Liver (tissue), 9 donors: ENCODE results near the gene NCAPD2. TPM values are rescaled to one million over a fixed set of nuclear protein-coding genes. Genes with fewer than 3 reads are reported as not detected.
A peak's percentile ranks its signal among the peaks of the same experiment; 100 is the strongest.

ENCODE experiments used
- DNase-seq: peaks from one replicate; pipeline ENCODE4 v3.0.0-alpha.2; 2017; ENCODE audit warnings: low spot score
- H3K27ac ChIP-seq, 2 donors: one replicate each; pipeline ENCODE4 v1.7.0; 2013; ENCODE audit warnings: inconsistent platforms in 2 of 2, low read length in 2 of 2, control low read depth in 1 of 2, low read depth in 1 of 2, mild to moderate bottlenecking in 1 of 2
- H3K27me3 ChIP-seq, 4 donors: one replicate each; pipeline versions ENCODE4 v1.6.1 to v1.7.0; 2013; ENCODE audit warnings: low read length in 3 of 4, inconsistent platforms in 1 of 4, mild to moderate bottlenecking in 1 of 4, moderate library complexity in 1 of 4; ENCODE audit not compliant: control insufficient read depth in 4 of 4, insufficient read depth in 4 of 4
- H3K36me3 ChIP-seq, 4 donors: one replicate each; pipeline versions ENCODE4 v1.6.1 to v1.7.0; 2013; ENCODE audit warnings: low read length in 3 of 4, mild to moderate bottlenecking in 3 of 4, low read depth in 1 of 4, moderate library complexity in 1 of 4; ENCODE audit not compliant: control insufficient read depth in 4 of 4, insufficient read depth in 3 of 4
- H3K4me1 ChIP-seq, 4 donors: one replicate each; pipeline versions ENCODE4 v1.6.1 to v1.7.0; 2013; ENCODE audit warnings: low read length in 3 of 4, mild to moderate bottlenecking in 3 of 4, moderate library complexity in 1 of 4; ENCODE audit not compliant: control insufficient read depth in 4 of 4, insufficient read depth in 4 of 4
- H3K4me3 ChIP-seq, 3 donors: one replicate each; pipeline versions ENCODE4 v1.6.1 to v1.7.0; 2013; ENCODE audit warnings: low read length in 3 of 3, control low read depth in 1 of 3, low read depth in 1 of 3, mild to moderate bottlenecking in 1 of 3
- H3K9ac ChIP-seq, 2 donors: one replicate each; pipeline ENCODE4 v1.7.0; 2013; ENCODE audit warnings: low read length in 2 of 2, mild to moderate bottlenecking in 2 of 2, moderate library complexity in 2 of 2, control low read depth in 1 of 2, low read depth in 1 of 2
- H3K9me3 ChIP-seq, 4 donors: one replicate each; pipeline versions ENCODE4 v1.6.1 to v1.7.0; 2013; ENCODE audit warnings: low read length in 3 of 4; ENCODE audit not compliant: control insufficient read depth in 4 of 4
- ATF3 ChIP-seq: IDR thresholded peaks from 2 replicates; pipeline ENCODE4 v1.6.1; 2016; ENCODE audit warnings: antibody characterized with exemption
- CTCF ChIP-seq: fragments of 150-350 bp; IDR thresholded peaks from 2 replicates; pipeline ENCODE4 v1.5.1; 2017; ENCODE audit warnings: improper control_type of control experiment, low read depth, low read length; ENCODE audit not compliant: missing input control
- EGR1 ChIP-seq, 2 donors: IDR thresholded peaks; 2 replicates each; pipeline ENCODE4 v1.6.1; 2016 to 2018; ENCODE audit warnings: antibody characterized with exemption in 2 of 2, low read depth in 2 of 2
- FOXA1 ChIP-seq: IDR thresholded peaks from 2 replicates; pipeline ENCODE4 v1.6.1; 2016; ENCODE audit warnings: antibody characterized with exemption
- FOXA2 ChIP-seq: IDR thresholded peaks from 2 replicates; pipeline ENCODE4 v1.6.1; 2016; ENCODE audit warnings: antibody characterized with exemption
- GABPA ChIP-seq, 2 donors: IDR thresholded peaks in 1 of 2; conservative IDR thresholded peaks in 1 of 2; 2 replicates each; pipeline ENCODE4 v1.6.1; 2016; ENCODE audit warnings: antibody characterized with exemption in 2 of 2, mild to moderate bottlenecking in 1 of 2, moderate library complexity in 1 of 2
- HNF4A ChIP-seq, 2 donors: conservative IDR thresholded peaks; 2 replicates each; pipeline ENCODE4 v1.6.1; 2016; ENCODE audit warnings: antibody characterized with exemption in 2 of 2, mild to moderate bottlenecking in 2 of 2
- HNF4G ChIP-seq: IDR thresholded peaks from 2 replicates; pipeline ENCODE4 v1.6.1; 2016; ENCODE audit warnings: antibody characterized with exemption
- JUND ChIP-seq, 2 donors: IDR thresholded peaks; 2 replicates each; pipeline ENCODE4 v1.6.1; 2016; ENCODE audit warnings: antibody characterized with exemption in 2 of 2
- MAX ChIP-seq: IDR thresholded peaks from 2 replicates; pipeline ENCODE4 v1.6.1; 2016; ENCODE audit warnings: antibody characterized with exemption
- NR2F2 ChIP-seq: IDR thresholded peaks from 2 replicates; pipeline ENCODE4 v1.6.1; 2016; ENCODE audit warnings: antibody characterized with exemption
- RAD21 ChIP-seq, 2 donors: IDR thresholded peaks; 2 replicates each; pipeline ENCODE4 v1.6.1; 2016; ENCODE audit warnings: antibody characterized with exemption in 2 of 2, mild to moderate bottlenecking in 2 of 2
- REST ChIP-seq: IDR thresholded peaks from 2 replicates; pipeline ENCODE4 v1.6.1; 2016; ENCODE audit warnings: antibody characterized with exemption, mild to moderate bottlenecking
- RXRA ChIP-seq, 2 donors: IDR thresholded peaks; 2 replicates each; pipeline ENCODE4 v1.6.1; 2017 to 2018; ENCODE audit warnings: antibody characterized with exemption in 2 of 2, mild to moderate bottlenecking in 1 of 2
- SP1 ChIP-seq: IDR thresholded peaks from 2 replicates; pipeline ENCODE4 v1.6.1; 2018; ENCODE audit warnings: antibody characterized with exemption, mild to moderate bottlenecking
- TAF1 ChIP-seq: conservative IDR thresholded peaks from 2 replicates; pipeline ENCODE4 v1.6.1; 2016; ENCODE audit warnings: antibody characterized with exemption, mild to moderate bottlenecking
- YY1 ChIP-seq: IDR thresholded peaks from 2 replicates; pipeline ENCODE4 v1.6.1; 2016; ENCODE audit warnings: antibody characterized with exemption, mild to moderate bottlenecking
- ZBTB33 ChIP-seq: IDR thresholded peaks from 2 replicates; pipeline ENCODE4 v1.6.1; 2016; ENCODE audit warnings: antibody characterized with exemption
- WGBS: extraction: QIAGEN DNeasy Blood & Tissue Kit; methylation state at CpG from one replicate; pipeline ENCODE4 v1.1.7; 2013; 5-methylcytosine and 5-hydroxymethylcytosine counted together
- polyA plus RNA-seq, 2 donors: library from polyadenylated mRNA; stranded (reverse) in 1 of 2; unstranded in 1 of 2; fragments of 200-250 nt in 1 of 2; fragments of >200 nt in 1 of 2; fragmentation: Nextera tagmentation in 1 of 2; extraction: Ambion mirVana in 1 of 2; gene quantifications; one replicate each; pipeline versions ENCODE4 v1.2.1 to v1.2.3, GENCODE V29; 2013 to 2015
- total RNA-seq, 2 donors: library from RNA; depleted of rRNA; stranded (reverse); fragments of >200 nt; gene quantifications; one replicate each; pipeline ENCODE4 v1.2.3, GENCODE V29; 2014
- donor health status: healthy.
- donor health status: healthy.
- donor health status: healthy.
- donor health status: healthy.
- donor health status: healthy.

Gene NCAPD2
- 10 to 100 TPM in 1 of 2 donors, 1 to 10 TPM in 1; 10.0 to 55.1 TPM for total RNA-seq
- polyA plus RNA-seq = 1 to 10 TPM; 2.0 to 4.9 TPM

- Histone ChIP-seq H3K27ac (peak within 1 kb of the TSS; percentile 90 to 100), H3K4me3 (peak within 1 kb of the TSS; percentile 77 to 89 (median 85)), H3K27me3 (no peaks in the 10 kb centered on the region), H3K4me1 (peaks cover 2 to 32% (median 20%) of the 10 kb centered on the region in 4 donors), H3K9ac (peak within 1 kb of the TSS; percentile 81 to 97), H3K9me3 (no peaks in the 10 kb centered on the region), H3K36me3 (peaks cover 0 to 19% (median 4%) of the 10 kb centered on the region in 4 donors)
- TF ChIP-seq RAD21 (IDR thresholded peaks at IDR 0.05) (peak in 1 of 2 donors; percentile 35), CTCF (peak; percentile 33), GABPA (IDR thresholded peaks at IDR 0.05 in 1 of 2, conservative IDR thresholded peaks at IDR 0.05 in 1 of 2) (peak; percentile 30 to 66), RXRA (IDR thresholded peaks at IDR 0.05) (no peak)
- DNase-seq = peak; percentile 93
- WGBS = under 1% methylated on average over 49 of the region's 49 CpGs
Observed at GRCh38 chr12:6493497-6494257, at the start of gene NCAPD2. TSS of gene NCAPD2 (plus strand) at chr12:6494102. CDS start at chr12:6495099, 997 bp downstream.

GRCh38 chr12:6444704-6445688 lies 48.9 kb upstream of the NCAPD2 start, which contains the start of gene CD27:
TSS of gene CD27 (plus strand) at chr12:6444955. CDS start at chr12:6445096, 141 bp downstream.
- 89% methylated on average over 16 of the region's 16 CpGs for WGBS
- no peak for DNase-seq
- no peak within 1 kb of the TSS for H3K4me3 ChIP-seq
- H3K36me3 ChIP-seq = peaks cover 2 to 11% (median 4%) of the 10 kb centered on the region in 4 donors
- peak within 1 kb of the TSS in 1 of 2 donors; percentile 12 for H3K27ac ChIP-seq
- H3K4me1 ChIP-seq = peaks cover 0 to under 1% (median under 1%) of the 10 kb centered on the region in 4 donors
- no peaks in the 10 kb centered on the region for H3K9me3 ChIP-seq
- TF ChIP-seq RAD21 (IDR thresholded peaks at IDR 0.05) (no peak), GABPA (IDR thresholded peaks at IDR 0.05 in 1 of 2, conservative IDR thresholded peaks at IDR 0.05 in 1 of 2) (no peak), HNF4A (conservative IDR thresholded peaks at IDR 0.05) (no peak), ZBTB33 (no peak), RXRA (IDR thresholded peaks at IDR 0.05) (no peak), SP1 (no peak), JUND (IDR thresholded peaks at IDR 0.05) (no peak), ATF3 (no peak), CTCF (no peak), FOXA2 (no peak), YY1 (no peak), MAX (no peak), NR2F2 (no peak), FOXA1 (no peak), HNF4G (no peak), EGR1 (IDR thresholded peaks at IDR 0.05; ENCODE audit: low read depth in 2 of 2) (no peak), REST (no peak), TAF1 (no peak)
- no peaks in the 10 kb centered on the region for H3K27me3 ChIP-seq
- H3K9ac ChIP-seq = no peak within 1 kb of the TSS
